Breast epithelium (tissue), 4 donors: ENCODE results near the gene DGKB. TPM values are rescaled to one million over a fixed set of nuclear protein-coding genes. Genes with fewer than 3 reads are reported as not detected.

Source experiments
- DNase-seq, 2 donors: peaks; one replicate each; pipeline ENCODE4 v3.0.0-alpha.2; 2019; ENCODE audit warnings: low spot score in 2 of 2
- H3K27ac ChIP-seq, 2 donors: fragments of 200-600 bp; sonication (generic) in 1 of 2; one replicate each; pipeline ENCODE4 v1.5.1; 2016 to 2019; ENCODE audit warnings: mild to moderate bottlenecking in 1 of 2
- H3K27me3 ChIP-seq, 2 donors: fragments of 200-600 bp; sonication (generic) in 1 of 2; one replicate each; pipeline versions ENCODE4 v1.5.1 to v1.6.0; 2017 to 2019; ENCODE audit warnings: control low read depth in 1 of 2, mild to moderate bottlenecking in 1 of 2
- H3K36me3 ChIP-seq: fragments of 200-600 bp; one replicate; pipeline ENCODE4 v1.5.1; 2019
- H3K4me1 ChIP-seq, 2 donors: fragments of 200-600 bp; sonication (generic); one replicate each; pipeline ENCODE4 v1.5.1; 2016 to 2019; ENCODE audit warnings: control low read depth in 1 of 2
- H3K4me3 ChIP-seq, 3 donors: fragments of 200-600 bp; sonication (generic); 1 replicate in 2 of 3; 2 replicates in 1 of 3; pipeline ENCODE4 v1.5.1; 2016 to 2019; ENCODE audit warnings: mild to moderate bottlenecking in 3 of 3, moderate library complexity in 2 of 3
- H3K9me3 ChIP-seq, 2 donors: fragments of 200-600 bp; sonication (generic) in 1 of 2; one replicate each; pipeline ENCODE4 v1.5.1; 2016 to 2019; ENCODE audit warnings: control low read depth in 1 of 2
- POLR2A ChIP-seq: fragments of 450-650 bp; IDR thresholded peaks from one replicate; pipeline ENCODE4 v1.6.1; 2016; ENCODE audit warnings: antibody characterized with exemption, mild to moderate bottlenecking, moderate library complexity
- POLR2AphosphoS5 ChIP-seq, 3 donors: sonication (generic); formaldehyde crosslinking; IDR thresholded peaks; one replicate each; pipeline ENCODE4 v1.6.1; 2017; ENCODE audit warnings: antibody characterized with exemption in 3 of 3
- intact Hi-C: fragments of 100-400 bp; cut with DNase I; formaldehyde crosslinking; loops from one replicate; pipeline ENCODE4 v1.15.1; 2023; ENCODE audit warnings: low total_unique reads
- total RNA-seq, 3 donors: library from RNA; depleted of rRNA; stranded (reverse); fragments of >200 nt; gene quantifications; one replicate each; pipeline ENCODE4 v1.1.0, GENCODE V29; 2016
- TF ChIP-seq, protein P1 (sequence below), 3 donors: fragments of 450-650 bp; IDR thresholded peaks; one replicate each; pipeline ENCODE4 v1.5.1; 2016 to 2017; ENCODE audit warnings: antibody characterized with exemption in 3 of 3, mild to moderate bottlenecking in 3 of 3, moderate library complexity in 3 of 3

Gene DGKB
- total RNA-seq, 3 donors from 2014 or later, result 0.16 to 0.44 (median 0.33) TPM

DNA sequence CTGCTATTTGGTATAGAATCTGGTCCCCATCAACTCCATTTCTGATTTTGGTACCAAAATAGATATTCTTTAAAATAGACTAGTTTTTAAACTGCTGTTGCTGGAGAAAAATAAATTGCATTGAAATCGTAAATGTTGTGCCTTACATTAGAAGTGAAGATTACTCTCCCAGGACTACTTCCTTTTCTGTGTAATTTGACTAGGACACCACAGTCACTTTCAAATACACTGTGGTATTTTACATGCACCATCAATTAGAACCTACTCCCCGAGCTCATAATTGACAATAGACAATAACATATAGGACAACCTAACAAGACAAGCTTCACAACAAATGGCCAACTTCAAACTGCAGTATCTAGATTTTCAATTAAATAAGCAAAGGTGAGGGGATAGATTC lies 211.5 kb downstream of the DGKB start:
- Histone ChIP-seq H3K27ac (no peak overlapping the region), H3K4me1 (no peaks in the 10 kb centered on the region)
- intact Hi-C loops, result no loop called here

DNA sequence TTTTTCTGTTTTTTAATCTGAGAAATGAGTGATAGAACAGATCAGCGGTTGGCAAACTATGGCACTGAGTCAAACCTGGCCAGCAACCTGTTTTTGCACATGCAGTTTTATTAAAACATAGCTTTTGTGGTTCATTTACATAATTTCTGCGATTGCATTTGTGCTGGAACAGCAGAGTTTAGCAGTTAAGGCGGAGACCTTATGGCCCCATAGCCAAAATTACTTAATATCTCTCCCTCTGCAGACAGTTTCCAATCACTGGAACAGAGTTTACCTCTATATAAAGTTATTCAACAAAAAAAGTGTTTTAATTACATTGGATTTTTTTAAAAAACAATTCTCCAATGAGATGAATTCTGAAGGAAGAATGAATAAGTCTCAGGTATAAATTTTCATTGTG lies 212.1 kb downstream of the DGKB start:
- intact Hi-C loops, result no loop called here
- Histone ChIP-seq H3K27ac (no peak overlapping the region), H3K4me1 (no peaks in the 10 kb centered on the region), H3K27me3 (no peaks in the 10 kb centered on the region), H3K36me3 (no peaks in the 10 kb centered on the region), H3K4me3 (no peak overlapping the region), H3K9me3 (no peaks in the 10 kb centered on the region)
- TF ChIP-seq POLR2AphosphoS5 (IDR thresholded peaks at IDR 0.05), result no peak
- TF ChIP-seq, protein P1, sequence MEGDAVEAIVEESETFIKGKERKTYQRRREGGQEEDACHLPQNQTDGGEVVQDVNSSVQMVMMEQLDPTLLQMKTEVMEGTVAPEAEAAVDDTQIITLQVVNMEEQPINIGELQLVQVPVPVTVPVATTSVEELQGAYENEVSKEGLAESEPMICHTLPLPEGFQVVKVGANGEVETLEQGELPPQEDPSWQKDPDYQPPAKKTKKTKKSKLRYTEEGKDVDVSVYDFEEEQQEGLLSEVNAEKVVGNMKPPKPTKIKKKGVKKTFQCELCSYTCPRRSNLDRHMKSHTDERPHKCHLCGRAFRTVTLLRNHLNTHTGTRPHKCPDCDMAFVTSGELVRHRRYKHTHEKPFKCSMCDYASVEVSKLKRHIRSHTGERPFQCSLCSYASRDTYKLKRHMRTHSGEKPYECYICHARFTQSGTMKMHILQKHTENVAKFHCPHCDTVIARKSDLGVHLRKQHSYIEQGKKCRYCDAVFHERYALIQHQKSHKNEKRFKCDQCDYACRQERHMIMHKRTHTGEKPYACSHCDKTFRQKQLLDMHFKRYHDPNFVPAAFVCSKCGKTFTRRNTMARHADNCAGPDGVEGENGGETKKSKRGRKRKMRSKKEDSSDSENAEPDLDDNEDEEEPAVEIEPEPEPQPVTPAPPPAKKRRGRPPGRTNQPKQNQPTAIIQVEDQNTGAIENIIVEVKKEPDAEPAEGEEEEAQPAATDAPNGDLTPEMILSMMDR (IDR thresholded peaks at IDR 0.05), result no peak
- no peak for TF ChIP-seq POLR2A
- DNase-seq, result no peak

More for the DNA sequence above, 211.5 kb downstream of the DGKB start:
- no peak for TF ChIP-seq POLR2AphosphoS5 (IDR thresholded peaks at IDR 0.05)
- TF ChIP-seq, protein P1 (IDR thresholded peaks at IDR 0.05), result no peak
- no peak for TF ChIP-seq POLR2A
- no peak for DNase-seq
- Histone ChIP-seq H3K4me3 (no peak overlapping the region), H3K36me3 (no peaks in the 10 kb centered on the region), H3K27me3 (no peaks in the 10 kb centered on the region), H3K9me3 (no peaks in the 10 kb centered on the region)

DNA sequence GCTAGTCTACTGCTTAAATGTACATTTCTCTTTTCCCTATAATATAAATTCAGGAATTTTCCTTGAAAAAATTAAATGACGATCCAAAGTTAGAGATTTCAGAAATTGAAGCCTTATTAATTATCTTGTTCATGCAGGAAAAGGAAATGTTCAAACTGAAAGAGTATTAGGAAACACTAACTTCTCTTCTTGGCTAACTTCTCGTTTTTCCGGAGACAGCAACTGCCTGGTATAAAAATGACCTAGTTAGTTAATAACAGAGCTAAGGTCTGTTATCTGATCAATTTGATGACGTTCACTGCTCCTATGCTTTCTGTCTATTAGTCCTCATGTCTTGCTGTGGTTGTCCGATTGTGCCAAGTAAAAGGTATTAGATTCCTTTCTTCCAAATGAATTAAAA lies 212.5 kb downstream of the DGKB start:
- no peaks in the 10 kb centered on the region for H3K4me1 ChIP-seq
- H3K27me3 ChIP-seq, result no peaks in the 10 kb centered on the region
- DNase-seq, result no peak
- intact Hi-C loops, result no loop called here
- TF ChIP-seq, protein P1 (IDR thresholded peaks at IDR 0.05), result no peak
- TF ChIP-seq POLR2AphosphoS5 (IDR thresholded peaks at IDR 0.05), result no peak
- no peak for TF ChIP-seq POLR2A
- no peak overlapping the region for H3K4me3 ChIP-seq
- no peaks in the 10 kb centered on the region for H3K9me3 ChIP-seq
- no peaks in the 10 kb centered on the region for H3K36me3 ChIP-seq
- H3K27ac ChIP-seq, result no peak overlapping the region

DNA sequence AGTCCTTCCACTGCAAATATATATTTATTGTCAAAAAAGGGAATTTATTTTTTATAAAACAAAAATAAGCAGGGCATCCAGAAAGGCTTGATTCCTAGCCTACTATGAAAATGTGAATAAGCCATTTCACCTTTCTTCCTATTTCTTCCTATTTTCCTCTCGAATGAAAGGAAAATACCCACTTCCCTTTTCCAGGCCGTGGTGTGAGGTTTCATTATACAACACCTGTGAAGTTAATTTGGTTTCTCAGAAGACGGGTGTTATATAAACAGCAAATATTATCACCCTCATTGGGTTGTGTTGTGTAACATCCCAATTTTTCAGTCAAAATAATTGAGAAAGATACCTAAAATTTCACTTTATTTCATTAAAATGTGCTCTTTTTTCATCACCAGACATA lies 214.3 kb downstream of the DGKB start:
- Histone ChIP-seq H3K4me1 (no peaks in the 10 kb centered on the region), H3K36me3 (no peaks in the 10 kb centered on the region), H3K9me3 (no peaks in the 10 kb centered on the region), H3K27me3 (no peaks in the 10 kb centered on the region), H3K4me3 (no peak overlapping the region), H3K27ac (no peak overlapping the region)
- TF ChIP-seq POLR2AphosphoS5 (IDR thresholded peaks at IDR 0.05) (no peak), POLR2A (no peak)
- TF ChIP-seq, protein P1 (IDR thresholded peaks at IDR 0.05), result no peak
- DNase-seq, result no peak
- intact Hi-C loops, result no loop called here

DNA sequence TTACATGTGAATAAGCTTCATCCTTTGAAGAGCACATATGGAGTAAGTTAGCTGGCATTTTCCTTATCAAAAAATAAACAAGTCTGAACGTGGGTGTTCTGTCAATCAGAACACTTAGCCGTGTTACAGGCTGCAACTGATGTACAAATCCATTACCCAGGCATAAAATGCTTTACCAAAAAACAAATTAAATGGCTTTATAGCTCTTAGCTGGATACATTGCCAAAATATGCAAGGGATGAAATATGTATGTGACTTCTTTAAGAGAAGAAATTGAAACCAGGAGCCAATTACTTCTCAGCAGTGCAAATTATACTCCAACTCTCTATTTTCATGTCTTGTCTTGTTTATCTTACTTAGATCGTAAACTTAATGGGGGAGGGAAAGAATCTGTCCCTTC lies 214.8 kb downstream of the DGKB start:
- Histone ChIP-seq H3K4me1 (no peaks in the 10 kb centered on the region), H3K27me3 (no peaks in the 10 kb centered on the region), H3K9me3 (no peaks in the 10 kb centered on the region), H3K4me3 (no peak overlapping the region), H3K36me3 (no peaks in the 10 kb centered on the region), H3K27ac (no peak overlapping the region)
- TF ChIP-seq, protein P1 (IDR thresholded peaks at IDR 0.05), result no peak
- no peak for TF ChIP-seq POLR2AphosphoS5 (IDR thresholded peaks at IDR 0.05)
- TF ChIP-seq POLR2A, result no peak
- no peak for DNase-seq
- intact Hi-C loops, result no loop called here
